ENCODE results near the gene APBA1. TPM values are rescaled to one million over a fixed set of nuclear protein-coding genes. Genes with fewer than 3 reads are reported as not detected.

Gene APBA1
- total RNA-seq, 8 experiments from 2014 or later, result 0.73 to 30.5 (median 15.7) TPM

GRCh38 chr9:69497816-69498215 lies 174.4 kb downstream of the APBA1 start:
- Histone ChIP-seq H3K4me1 (replicated peaks in 1 of 2) (peaks cover 25 to 31% of the 10 kb centered on the region in 2 donors), H3K27ac (peak overlapping the region; percentile 33 to 65), H3K4me3 (no peak overlapping the region)
- no peak for ATAC-seq (replicated peaks in 6 of 8)
- in situ Hi-C loops (cut with MboI; ENCODE audit: low pct_unique_long_range_greater_than_20kb in 2 of 9, low sequenced_read_pairs in 9 of 9, unreplicated experiment in 9 of 9), result no loop called here
- 0 to 100% (median 61%) methylated on average over 1 to 2 of the region's 4 CpGs; no CpG with 5 or more reads in 5 of the 10 experiments for WGBS, 10 experiments

- WGBS, 10 experiments, result 80 to 100% (median 95%) methylated on average over 1 to 3 of the region's 4 CpGs; no CpG with 5 or more reads in 3 of the 10 experiments
- H3K4me1 ChIP-seq (replicated peaks in 1 of 2), result peaks cover 25 to 30% of the 10 kb centered on the region in 2 donors
- no peak overlapping the region for H3K4me3 ChIP-seq
- no peak overlapping the region for H3K27ac ChIP-seq
- ATAC-seq (replicated peaks in 6 of 8), result no peak
- in situ Hi-C loops (cut with MboI; ENCODE audit: low pct_unique_long_range_greater_than_20kb in 2 of 9, low sequenced_read_pairs in 9 of 9, unreplicated experiment in 9 of 9), result no loop called here
These were observed 175.2 kb downstream of the APBA1 start for GRCh38 chr9:69496846-69497450.

GRCh38 chr9:69495296-69495695 lies 176.9 kb downstream of the APBA1 start:
- no peak overlapping the region for H3K27ac ChIP-seq
- 0 to 88% (median 63%) methylated on average over 2 to 8 of the region's 10 CpGs; no CpG with 5 or more reads in 5 of the 10 experiments for WGBS, 10 experiments
- no peak overlapping the region for H3K4me3 ChIP-seq
- in situ Hi-C loops (cut with MboI; ENCODE audit: low pct_unique_long_range_greater_than_20kb in 2 of 9, low sequenced_read_pairs in 9 of 9, unreplicated experiment in 9 of 9), result no loop called here
- no peak for ATAC-seq (replicated peaks in 6 of 8)
- peaks cover 25 to 28% of the 10 kb centered on the region in 2 donors for H3K4me1 ChIP-seq (replicated peaks in 1 of 2)

- in situ Hi-C loops (cut with MboI; ENCODE audit: low pct_unique_long_range_greater_than_20kb in 2 of 9, low sequenced_read_pairs in 9 of 9, unreplicated experiment in 9 of 9), result no loop called here
- ATAC-seq (replicated peaks in 6 of 8), result peak in 2 of 8 experiments; percentile 85 to 95
- Histone ChIP-seq H3K27ac (no peak overlapping the region), H3K4me3 (no peak overlapping the region), H3K4me1 (replicated peaks in 1 of 2) (peaks cover 22 to 23% of the 10 kb centered on the region in 2 donors)
- 17 to 100% (median 55%) methylated on average over 1 to 2 of the region's 2 CpGs; no CpG with 5 or more reads in 4 of the 10 experiments for WGBS, 10 experiments
These were observed 177.4 kb downstream of the APBA1 start for GRCh38 chr9:69494763-69495162.

GRCh38 chr9:69494208-69494607 lies 178.0 kb downstream of the APBA1 start:
- ATAC-seq (replicated peaks in 6 of 8), result peak in 2 of 8 experiments; percentile 36 to 50
- 62 to 100% (median 79%) methylated on average over 1 to 4 of the region's 4 CpGs; no CpG with 5 or more reads in 3 of the 10 experiments for WGBS, 10 experiments
- H3K4me3 ChIP-seq, result no peak overlapping the region
- no peak overlapping the region for H3K27ac ChIP-seq
- peaks cover 17% of the 10 kb centered on the region in 2 donors for H3K4me1 ChIP-seq (replicated peaks in 1 of 2)
- in situ Hi-C loops (cut with MboI; ENCODE audit: low pct_unique_long_range_greater_than_20kb in 2 of 9, low sequenced_read_pairs in 9 of 9, unreplicated experiment in 9 of 9), result no loop called here

GRCh38 chr9:69486498-69486897 lies 185.7 kb downstream of the APBA1 start:
- ATAC-seq (replicated peaks in 6 of 8), result no peak
- 20 to 100% (median 86%) methylated on average over 1 to 3 of the region's 3 CpGs; no CpG with 5 or more reads in 5 of the 10 experiments for WGBS, 10 experiments
- Histone ChIP-seq H3K4me1 (replicated peaks in 1 of 2) (no peaks in the 10 kb centered on the region), H3K27ac (no peak overlapping the region), H3K4me3 (no peak overlapping the region)
- in situ Hi-C loops (cut with MboI; ENCODE audit: low pct_unique_long_range_greater_than_20kb in 2 of 9, low sequenced_read_pairs in 9 of 9, unreplicated experiment in 9 of 9), result no loop called here

- in situ Hi-C loops (cut with MboI; ENCODE audit: low pct_unique_long_range_greater_than_20kb in 2 of 9, low sequenced_read_pairs in 9 of 9, unreplicated experiment in 9 of 9), result no loop called here
- ATAC-seq (replicated peaks in 6 of 8), result no peak
- 50 to 100% (median 77%) methylated on average over 1 to 4 of the region's 4 CpGs for WGBS, 10 experiments
- no peak overlapping the region for H3K4me3 ChIP-seq
- H3K27ac ChIP-seq, result no peak overlapping the region
- no peaks in the 10 kb centered on the region for H3K4me1 ChIP-seq (replicated peaks in 1 of 2)
These were observed 186.7 kb downstream of the APBA1 start for GRCh38 chr9:69485466-69485865.

- no peak overlapping the region for H3K27ac ChIP-seq
- 29 to 100% (median 75%) methylated on average over 1 to 2 of the region's 2 CpGs; no CpG with 5 or more reads in 1 of the 10 experiments for WGBS, 10 experiments
- H3K4me1 ChIP-seq (replicated peaks in 1 of 2), result no peaks in the 10 kb centered on the region
- peak in 1 of 8 experiments; percentile 17 for ATAC-seq (replicated peaks in 6 of 8)
- no peak overlapping the region for H3K4me3 ChIP-seq
- in situ Hi-C loops (cut with MboI; ENCODE audit: low pct_unique_long_range_greater_than_20kb in 2 of 9, low sequenced_read_pairs in 9 of 9, unreplicated experiment in 9 of 9), result no loop called here
These were observed 188.2 kb downstream of the APBA1 start for GRCh38 chr9:69483886-69484422.

- in situ Hi-C loops (cut with MboI; ENCODE audit: low pct_unique_long_range_greater_than_20kb in 2 of 9, low sequenced_read_pairs in 9 of 9, unreplicated experiment in 9 of 9), result no loop called here
- WGBS, 10 experiments, result 0 to 100% (median 86%) methylated on average over 1 of the region's 7 CpGs; no CpG with 5 or more reads in 6 of the 10 experiments
- no peak for ATAC-seq (replicated peaks in 6 of 8)
- Histone ChIP-seq H3K4me1 (replicated peaks in 1 of 2) (peaks cover 0 to 3% of the 10 kb centered on the region in 2 donors), H3K27ac (no peak overlapping the region), H3K4me3 (no peak overlapping the region)
These were observed 195.4 kb downstream of the APBA1 start for GRCh38 chr9:69476797-69477196.

GRCh38 chr9:69476016-69476415 lies 196.2 kb downstream of the APBA1 start:
- no peak for ATAC-seq (replicated peaks in 6 of 8)
- Histone ChIP-seq H3K4me3 (no peak overlapping the region), H3K4me1 (replicated peaks in 1 of 2) (peaks cover 0 to 3% of the 10 kb centered on the region in 2 donors)

GRCh38 chr9:69474821-69475220 lies 197.3 kb downstream of the APBA1 start:
- H3K4me1 ChIP-seq (replicated peaks in 1 of 2), result peaks cover 0 to 3% of the 10 kb centered on the region in 2 donors
- no peak overlapping the region for H3K4me3 ChIP-seq
- no peak for ATAC-seq (replicated peaks in 6 of 8)
- in situ Hi-C loops (cut with MboI; ENCODE audit: low pct_unique_long_range_greater_than_20kb in 2 of 9, low sequenced_read_pairs in 9 of 9, unreplicated experiment in 9 of 9), result no loop called here
- no peak overlapping the region for H3K27ac ChIP-seq
- WGBS, 10 experiments, result 17 to 100% (median 88%) methylated on average over 1 to 3 of the region's 4 CpGs; no CpG with 5 or more reads in 2 of the 10 experiments

More at GRCh38 chr9:69476016-69476415, 196.2 kb downstream of the APBA1 start:
- 40 to 71% (median 54%) methylated on average over 1 to 5 of the region's 6 CpGs; no CpG with 5 or more reads in 1 of the 10 experiments for WGBS, 10 experiments
- in situ Hi-C loops (cut with MboI; ENCODE audit: low pct_unique_long_range_greater_than_20kb in 2 of 9, low sequenced_read_pairs in 9 of 9, unreplicated experiment in 9 of 9), result no loop called here
- H3K27ac ChIP-seq, result no peak overlapping the region

- no peak for ATAC-seq (replicated peaks in 6 of 8)
- in situ Hi-C loops (cut with MboI; ENCODE audit: low pct_unique_long_range_greater_than_20kb in 2 of 9, low sequenced_read_pairs in 9 of 9, unreplicated experiment in 9 of 9), result no loop called here
- 0 to 75% (median 46%) methylated on average over 1 to 2 of the region's 2 CpGs; no CpG with 5 or more reads in 3 of the 10 experiments for WGBS, 10 experiments
- Histone ChIP-seq H3K27ac (no peak overlapping the region), H3K4me3 (no peak overlapping the region), H3K4me1 (replicated peaks in 1 of 2) (peaks cover 0 to 3% of the 10 kb centered on the region in 2 donors)
These were observed 200.0 kb downstream of the APBA1 start for GRCh38 chr9:69472101-69472620.

- Histone ChIP-seq H3K4me1 (replicated peaks in 1 of 2) (peaks cover 0 to 3% of the 10 kb centered on the region in 2 donors), H3K27ac (no peak overlapping the region), H3K4me3 (no peak overlapping the region)
- 0 to 50% (median 20%) methylated on average over 1 to 2 of the region's 2 CpGs; no CpG with 5 or more reads in 1 of the 10 experiments for WGBS, 10 experiments
- no peak for ATAC-seq (replicated peaks in 6 of 8)
- in situ Hi-C loops (cut with MboI; ENCODE audit: low pct_unique_long_range_greater_than_20kb in 2 of 9, low sequenced_read_pairs in 9 of 9, unreplicated experiment in 9 of 9), result no loop called here
These were observed 200.7 kb downstream of the APBA1 start for GRCh38 chr9:69471433-69471832.

Measured in motor neuron (in vitro differentiated cells).